ENCODE measurements around the gene SLC25A44.
"Not testable (repeated sequence)": the region's sequence is repeated elsewhere in the genome, so short reads cannot be mapped to it uniquely, and the experiment has no call there.

GRCh38 chr1:156182010-156182779 lies 11.7 kb upstream of the SLC25A44 start:
- TF ChIP-seq, protein P1, sequence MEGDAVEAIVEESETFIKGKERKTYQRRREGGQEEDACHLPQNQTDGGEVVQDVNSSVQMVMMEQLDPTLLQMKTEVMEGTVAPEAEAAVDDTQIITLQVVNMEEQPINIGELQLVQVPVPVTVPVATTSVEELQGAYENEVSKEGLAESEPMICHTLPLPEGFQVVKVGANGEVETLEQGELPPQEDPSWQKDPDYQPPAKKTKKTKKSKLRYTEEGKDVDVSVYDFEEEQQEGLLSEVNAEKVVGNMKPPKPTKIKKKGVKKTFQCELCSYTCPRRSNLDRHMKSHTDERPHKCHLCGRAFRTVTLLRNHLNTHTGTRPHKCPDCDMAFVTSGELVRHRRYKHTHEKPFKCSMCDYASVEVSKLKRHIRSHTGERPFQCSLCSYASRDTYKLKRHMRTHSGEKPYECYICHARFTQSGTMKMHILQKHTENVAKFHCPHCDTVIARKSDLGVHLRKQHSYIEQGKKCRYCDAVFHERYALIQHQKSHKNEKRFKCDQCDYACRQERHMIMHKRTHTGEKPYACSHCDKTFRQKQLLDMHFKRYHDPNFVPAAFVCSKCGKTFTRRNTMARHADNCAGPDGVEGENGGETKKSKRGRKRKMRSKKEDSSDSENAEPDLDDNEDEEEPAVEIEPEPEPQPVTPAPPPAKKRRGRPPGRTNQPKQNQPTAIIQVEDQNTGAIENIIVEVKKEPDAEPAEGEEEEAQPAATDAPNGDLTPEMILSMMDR (IDR thresholded peaks at IDR 0.05) = not testable (repeated sequence)
- TF ChIP-seq POLR2AphosphoS5 (IDR thresholded peaks at IDR 0.05; ENCODE audit: low read depth, low read length) = not testable (repeated sequence)
